Right lobe of liver (tissue), 6 donors: ENCODE results near the gene ALDH16A1. TPM values are rescaled to one million over a fixed set of nuclear protein-coding genes. Genes with fewer than 3 reads are reported as not detected.
A peak's percentile ranks its signal among the peaks of the same experiment; 100 is the strongest.
"Not testable (repeated sequence)": the region's sequence is repeated elsewhere in the genome, so short reads cannot be mapped to it uniquely, and the experiment has no call there.

ENCODE experiments used
- ATAC-seq, 4 donors: fragments of 200-7000 bp; cut with Tn5 transposase; one replicate each; pipeline ENCODE4 v1.9.1; 2020; ENCODE audit warnings: mild to moderate bottlenecking in 4 of 4, moderate library complexity in 4 of 4
- DNase-seq, 3 donors: peaks; one replicate each; pipeline ENCODE4 v3.0.0-alpha.2; 2020
- H3K27ac ChIP-seq, 3 donors: fragments of 200-600 bp; one replicate each; pipeline ENCODE4 v1.8.0; 2022
- H3K27me3 ChIP-seq, 2 donors: fragments of 200-600 bp; one replicate each; pipeline ENCODE4 v1.8.0; 2022
- H3K36me3 ChIP-seq, 4 donors: fragments of 200-600 bp; sonication (generic) in 1 of 4; one replicate each; pipeline versions ENCODE4 v1.5.1 to v1.8.0; 2017 to 2022; ENCODE audit warnings: control low read depth in 1 of 4
- H3K4me1 ChIP-seq, 4 donors: fragments of 200-600 bp; sonication (generic) in 1 of 4; one replicate each; pipeline versions ENCODE4 v1.5.1 to v1.8.0; 2017 to 2022; ENCODE audit warnings: control low read depth in 1 of 4
- H3K4me3 ChIP-seq, 3 donors: fragments of 200-600 bp; one replicate each; pipeline ENCODE4 v1.8.0; 2022
- H3K9me3 ChIP-seq, 4 donors: fragments of 200-600 bp; sonication (generic) in 1 of 4; one replicate each; pipeline versions ENCODE4 v1.5.1 to v1.8.0; 2017 to 2022; ENCODE audit warnings: control low read depth in 1 of 4
- CTCF ChIP-seq, 4 donors: fragments of 200-600 bp in 3 of 4; fragments of 450-650 bp in 1 of 4; IDR thresholded peaks; one replicate each; pipeline versions ENCODE4 v1.5.1 to v1.8.0; 2016 to 2022; ENCODE audit warnings: antibody characterized with exemption in 4 of 4, mild to moderate bottlenecking in 2 of 4
- POLR2A ChIP-seq: fragments of 450-650 bp; IDR thresholded peaks from one replicate; pipeline ENCODE4 v1.6.1; 2017; ENCODE audit warnings: antibody characterized with exemption, mild to moderate bottlenecking
- WGBS: methylation state at CpG from one replicate; pipeline ENCODE4 v1.1.6; 2018; ENCODE audit warnings: low coverage, low lambda C conversion rate; ENCODE audit not compliant: insufficient coverage; ENCODE audit errors: missing lambda C conversion rate; 5-methylcytosine and 5-hydroxymethylcytosine counted together
- intact Hi-C, 2 donors: fragments of 100-400 bp; cut with DNase I; formaldehyde crosslinking; loops; one replicate each; pipeline versions ENCODE4 v1.11.2 to v1.14.1; 2022
- total RNA-seq, 6 experiments: library from RNA; depleted of rRNA in 2 of 6; stranded (reverse); fragments of >200 nt in 2 of 6; fragmentation: NEBNext Ultra II Directional in 3 of 6; extraction: Animal tissue kit (Norgen Biotek cat#: 25700) in 3 of 6; gene quantifications; one replicate each; pipeline versions ENCODE4 v1.1.0 to v1.2.4, GENCODE V29; 2016 to 2023
- donor health status: DM: no; HTN: yes; CAD: no.
- donor health status: DM: no; HTN: no; CAD: no.
- donor health status: DM: no; HTN: no; CAD: no.
- donor health status: DM: no; HTN: yes; CAD: no.
- donor health status: DM: no; HTN: yes; CAD: no.

The ALDH16A1 gene
- total RNA-seq, 6 experiments from 2014 or later, result 14.4 to 29.6 (median 19.8) TPM

- DNase-seq, result no peak
- no peak for ATAC-seq
- H3K27ac ChIP-seq, result no peak overlapping the region
- no peaks in the 10 kb centered on the region for H3K36me3 ChIP-seq
- H3K9me3 ChIP-seq, result no peaks in the 10 kb centered on the region
- H3K27me3 ChIP-seq, result no peaks in the 10 kb centered on the region
- 48% methylated on average over 5 of the region's 8 CpGs for WGBS
- H3K4me1 ChIP-seq, result peaks cover 0 to 5% (median 0%) of the 10 kb centered on the region in 4 donors
- intact Hi-C loops, result no loop called here
- no peak overlapping the region for H3K4me3 ChIP-seq
- TF ChIP-seq CTCF (IDR thresholded peaks at IDR 0.05), result no peak
- no peak for TF ChIP-seq POLR2A
Measured at GRCh38 chr19:49470615-49470978, 17.6 kb downstream of the ALDH16A1 start.

- no peaks in the 10 kb centered on the region for H3K27me3 ChIP-seq
- no peak for DNase-seq
- ATAC-seq, result no peak
- TF ChIP-seq POLR2A (no peak), CTCF (IDR thresholded peaks at IDR 0.05) (no peak)
- intact Hi-C loops, result no loop called here
- peaks cover 0 to 5% (median 0%) of the 10 kb centered on the region in 4 donors for H3K4me1 ChIP-seq
- no peak overlapping the region for H3K27ac ChIP-seq
- 67% methylated on average over 4 of the region's 9 CpGs for WGBS
- no peaks in the 10 kb centered on the region for H3K9me3 ChIP-seq
- no peaks in the 10 kb centered on the region for H3K36me3 ChIP-seq
- no peak overlapping the region for H3K4me3 ChIP-seq
Measured at GRCh38 chr19:49472936-49473335, 19.9 kb downstream of the ALDH16A1 start.

- intact Hi-C loops, ATAC-seq, H3K36me3 ChIP-seq, H3K27me3 ChIP-seq, H3K4me1 ChIP-seq, H3K9me3 ChIP-seq, DNase-seq: not testable (repeated sequence)
- peak overlapping the region; percentile 71 to 76 (median 72) for H3K4me3 ChIP-seq
- WGBS, result 66% methylated on average over 7 of the region's 9 CpGs
- H3K27ac ChIP-seq, result peak overlapping the region; percentile 62 to 67 (median 62)
Measured at GRCh38 chr19:49473501-49473867, 20.5 kb downstream of the ALDH16A1 start.

GRCh38 chr19:49473868-49474541 lies 21.0 kb downstream of the ALDH16A1 start, which contains the start of gene FLT3LG:
Gene FLT3LG (plus strand): TSS chr19:49474215. CDS start chr19:49474640, 425 bp downstream.
- 2% methylated on average over 7 of the region's 33 CpGs for WGBS
- Histone ChIP-seq H3K9me3 (no peaks in the 10 kb centered on the region), H3K27ac (peak within 1 kb of the TSS; percentile 62 to 67 (median 62)), H3K27me3 (no peaks in the 10 kb centered on the region), H3K4me1 (peaks cover 0 to 5% (median 0%) of the 10 kb centered on the region in 4 donors), H3K4me3 (peak within 1 kb of the TSS; percentile 71 to 76 (median 72)), H3K36me3 (no peaks in the 10 kb centered on the region)
- DNase-seq (peak; percentile 76 to 79 (median 78)), ATAC-seq (peak; percentile 85 to 88 (median 86))
- TF ChIP-seq CTCF (IDR thresholded peaks at IDR 0.05) (peak; percentile 95 to 100 (median 99)), POLR2A (no peak)
- intact Hi-C loops, result no loop called here

- peaks cover 0 to 5% (median 0%) of the 10 kb centered on the region in 4 donors for H3K4me1 ChIP-seq
- no peak for TF ChIP-seq POLR2A
- TF ChIP-seq CTCF (IDR thresholded peaks at IDR 0.05), result no peak
- intact Hi-C loops, result no loop called here
- DNase-seq, result no peak
- no peaks in the 10 kb centered on the region for H3K27me3 ChIP-seq
- 10% methylated on average over 11 of the region's 11 CpGs for WGBS
- H3K27ac ChIP-seq, result peak overlapping the region; percentile 62 to 67 (median 62)
- peak overlapping the region; percentile 71 to 76 (median 72) for H3K4me3 ChIP-seq
- H3K36me3 ChIP-seq, result no peaks in the 10 kb centered on the region
- no peaks in the 10 kb centered on the region for H3K9me3 ChIP-seq
- ATAC-seq, result no peak
Measured at GRCh38 chr19:49474542-49474924, 21.5 kb downstream of the ALDH16A1 start.
